Activated CD8-positive, alpha-beta T cell treated with anti-CD3 and anti-CD28 coated beads for 36 hours (primary cell): ENCODE measurements around the gene ADIPOR2. TPM values are rescaled to one million over a fixed set of nuclear protein-coding genes. Genes with fewer than 3 reads are reported as not detected.
A peak's percentile ranks its signal among the peaks of the same experiment; 100 is the strongest.

Source experiments
- ATAC-seq: fragments of 200-7000 bp; cut with Tn5 transposase; one replicate; pipeline ENCODE4 v1.10.0; 2021; ENCODE audit warnings: mild to moderate bottlenecking, moderate library complexity
- CTCF ChIA-PET: fragments of 350-600 bp; sonication (Branson Sonifier 250); formaldehyde crosslinking; loops from one replicate; lab custom pipeline; 2021; ENCODE audit warnings: antibody characterized with exemption; lab: Charles Lee
- POLR2A ChIA-PET: fragments of 350-600 bp; sonication (Branson Sonifier 250); formaldehyde crosslinking; loops from one replicate; lab custom pipeline; 2021; ENCODE audit warnings: antibody characterized with exemption; lab: Charles Lee
- DNase-seq: peaks from one replicate; pipeline ENCODE4 v3.0.0-alpha.2; 2020
- H3K27ac Mint-ChIP-seq: one replicate; pipeline ENCODE4 v1.8.0; 2021; ENCODE audit warnings: mild to moderate bottlenecking, mixed read lengths
- H3K27me3 Mint-ChIP-seq: one replicate; pipeline ENCODE4 v1.8.0; 2021; ENCODE audit warnings: mixed read lengths
- H3K36me3 Mint-ChIP-seq: one replicate; pipeline ENCODE4 v1.8.0; 2021; ENCODE audit warnings: low read depth, mixed read lengths
- H3K4me1 Mint-ChIP-seq: one replicate; pipeline ENCODE4 v1.8.0; 2021; ENCODE audit warnings: low read depth, mixed read lengths
- H3K4me3 Mint-ChIP-seq: one replicate; pipeline ENCODE4 v1.8.0; 2021; ENCODE audit warnings: mild to moderate bottlenecking, moderate library complexity, mixed read lengths
- H3K9me3 Mint-ChIP-seq: one replicate; pipeline ENCODE4 v1.8.0; 2021; ENCODE audit warnings: mixed read lengths
- CTCF ChIP-seq: fragments of 200-600 bp; IDR thresholded peaks from one replicate; pipeline ENCODE4 v1.8.0; 2022; ENCODE audit warnings: antibody characterized with exemption, mild to moderate bottlenecking
- intact Hi-C: fragments of 100-400 bp; cut with micrococcal nuclease; formaldehyde crosslinking; loops from one replicate; pipeline ENCODE4 v1.10.0; 2022
- total RNA-seq, 2 experiments: library from RNA; stranded (reverse); gene quantifications; one replicate each; pipeline ENCODE4 v1.2.3, GENCODE V29; 2021

Gene ADIPOR2
- total RNA-seq, 2 experiments from 2014 or later, result 48.3 to 49.9 TPM

GRCh38 chr12:1828856-1829255 lies 138.0 kb downstream of the ADIPOR2 start:
- Mint-ChIP-seq H3K4me3 (no peak overlapping the region), H3K9me3 (no peaks in the 10 kb centered on the region), H3K4me1 (no peaks in the 10 kb centered on the region), H3K27ac (no peak overlapping the region), H3K36me3 (no peaks in the 10 kb centered on the region), H3K27me3 (peaks cover 22% of the 10 kb centered on the region)
- ChIA-PET POLR2A (no interaction called here), CTCF (no interaction called here)
- ATAC-seq (no peak), DNase-seq (no peak)
- intact Hi-C loops, result no loop called here
- no peak for TF ChIP-seq CTCF

DNA sequence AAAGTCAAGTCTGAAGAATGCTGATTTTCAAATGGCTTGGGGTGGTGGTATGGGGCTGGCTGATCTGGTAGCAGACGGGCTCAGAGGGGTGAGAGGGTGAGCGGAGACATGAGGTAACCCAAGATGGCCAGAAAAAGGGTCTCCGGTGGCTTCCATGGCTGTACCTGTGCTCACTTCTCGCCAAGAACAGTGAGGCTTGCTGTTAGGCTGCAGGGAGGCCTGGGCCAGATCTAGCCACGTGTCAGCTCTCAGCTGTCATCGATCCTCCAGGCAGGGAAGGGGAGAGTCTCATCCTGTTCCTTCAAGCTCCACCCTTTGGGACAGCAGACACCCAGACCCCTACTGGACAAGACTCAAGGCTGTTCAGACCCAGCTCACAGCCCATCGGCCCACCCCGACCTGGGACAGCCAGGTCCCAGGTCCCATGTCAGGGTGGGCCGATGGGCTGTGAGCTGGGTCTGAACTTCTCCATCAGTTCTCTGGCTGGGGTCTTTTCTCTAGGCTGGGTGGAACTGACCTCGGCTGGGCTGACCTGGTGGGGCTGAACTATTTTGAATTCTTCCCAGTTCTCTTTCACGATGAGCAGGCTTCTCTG lies 138.5 kb downstream of the ADIPOR2 start:
- Mint-ChIP-seq H3K27ac (no peak overlapping the region), H3K36me3 (no peaks in the 10 kb centered on the region)
- CTCF ChIA-PET, result interaction anchor here (2.0 kb wide), 1 partner anchor 111 kb away, joined by 8 read pairs; no protein-coding TSS in a partner anchor

GRCh38 chr12:1830401-1830845 lies 139.6 kb downstream of the ADIPOR2 start:
- DNase-seq (no peak), ATAC-seq (no peak)
- TF ChIP-seq CTCF, result no peak
- Mint-ChIP-seq H3K36me3 (no peaks in the 10 kb centered on the region), H3K9me3 (no peaks in the 10 kb centered on the region), H3K27ac (no peak overlapping the region), H3K27me3 (peaks cover 25% of the 10 kb centered on the region), H3K4me1 (no peaks in the 10 kb centered on the region), H3K4me3 (no peak overlapping the region)
- ChIA-PET CTCF (interaction anchor here (2.0 kb wide), 1 partner anchor 110 kb away, joined by 8 read pairs; no protein-coding TSS in a partner anchor), POLR2A (interaction anchor here (0.6 kb wide), 1 partner anchor 1418 kb away, joined by 3 read pairs; no protein-coding TSS in a partner anchor)
- intact Hi-C loops, result no loop called here

More for the DNA sequence above, 138.5 kb downstream of the ADIPOR2 start:
- no peak overlapping the region for H3K4me3 Mint-ChIP-seq
- H3K4me1 Mint-ChIP-seq, result no peaks in the 10 kb centered on the region
- intact Hi-C loops, result no loop called here
- H3K27me3 Mint-ChIP-seq, result peaks cover 25% of the 10 kb centered on the region
- ATAC-seq (no peak), DNase-seq (no peak)
- POLR2A ChIA-PET, result no interaction called here
- H3K9me3 Mint-ChIP-seq, result no peaks in the 10 kb centered on the region
- TF ChIP-seq CTCF, result no peak

DNA sequence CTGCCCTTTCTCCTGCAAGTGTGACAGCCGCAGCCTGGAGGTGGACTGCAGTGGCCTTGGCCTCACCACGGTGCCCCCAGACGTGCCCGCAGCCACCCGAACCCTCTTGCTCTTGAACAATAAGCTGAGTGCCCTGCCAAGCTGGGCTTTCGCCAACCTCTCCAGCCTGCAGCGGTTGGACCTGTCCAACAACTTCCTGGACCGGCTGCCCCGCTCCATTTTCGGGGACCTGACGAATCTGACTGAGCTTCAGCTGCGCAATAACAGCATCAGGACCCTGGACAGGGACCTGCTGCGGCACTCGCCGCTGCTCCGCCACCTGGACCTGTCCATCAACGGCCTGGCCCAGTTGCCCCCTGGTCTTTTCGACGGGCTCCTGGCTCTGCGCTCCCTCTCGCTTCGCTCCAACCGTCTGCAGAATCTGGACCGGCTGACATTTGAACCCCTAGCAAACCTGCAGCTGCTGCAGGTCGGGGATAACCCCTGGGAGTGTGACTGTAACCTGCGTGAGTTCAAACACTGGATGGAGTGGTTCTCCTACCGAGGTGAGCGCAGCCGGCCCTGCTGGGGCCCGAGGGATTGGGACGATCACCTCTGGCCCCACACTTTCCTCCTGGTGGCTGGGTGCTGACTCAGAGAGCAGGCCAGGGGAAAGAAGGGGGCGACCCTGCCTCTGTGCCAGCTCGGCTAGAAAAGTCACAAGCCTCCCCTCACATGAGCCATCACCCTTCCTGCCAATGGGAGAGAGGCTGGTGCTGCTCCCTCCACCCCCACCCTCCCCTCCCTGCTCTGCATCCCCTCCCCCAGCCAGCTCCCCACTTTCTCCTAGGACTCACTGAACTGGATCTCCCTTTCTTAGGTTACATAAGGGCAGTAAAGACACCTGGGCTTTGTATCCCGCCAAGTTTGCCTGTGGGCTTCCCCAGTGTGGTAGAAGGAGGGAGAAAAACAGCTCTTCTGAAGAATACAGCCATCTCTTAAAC lies 140.4 kb downstream of the ADIPOR2 start:
- no peak overlapping the region for H3K4me3 Mint-ChIP-seq
- H3K36me3 Mint-ChIP-seq, result no peaks in the 10 kb centered on the region
- peak; percentile 47 for ATAC-seq
- no peak for TF ChIP-seq CTCF
- POLR2A ChIA-PET, result interaction anchor here (0.6 kb wide), 1 partner anchor 1417 kb away, joined by 3 read pairs; no protein-coding TSS in a partner anchor
- no peaks in the 10 kb centered on the region for H3K4me1 Mint-ChIP-seq
- H3K27ac Mint-ChIP-seq, result no peak overlapping the region
- intact Hi-C loops, result no loop called here
- CTCF ChIA-PET, result interaction anchor here (2.0 kb wide), 1 partner anchor 109 kb away, joined by 8 read pairs; no protein-coding TSS in a partner anchor
- DNase-seq, result peak; percentile 34
- peaks cover 25% of the 10 kb centered on the region for H3K27me3 Mint-ChIP-seq
- no peaks in the 10 kb centered on the region for H3K9me3 Mint-ChIP-seq
